Measurements from ENCODE around the gene SPG21. TPM values are rescaled to one million over a fixed set of nuclear protein-coding genes. Genes with fewer than 3 reads are reported as not detected.

Gene SPG21
- total and polyA plus RNA-seq, 2 of the 8 experiments (the other 6 are each of a cell fraction or from before 2014, with no cell fraction given), result 67.3 to 72.7 TPM

DNA sequence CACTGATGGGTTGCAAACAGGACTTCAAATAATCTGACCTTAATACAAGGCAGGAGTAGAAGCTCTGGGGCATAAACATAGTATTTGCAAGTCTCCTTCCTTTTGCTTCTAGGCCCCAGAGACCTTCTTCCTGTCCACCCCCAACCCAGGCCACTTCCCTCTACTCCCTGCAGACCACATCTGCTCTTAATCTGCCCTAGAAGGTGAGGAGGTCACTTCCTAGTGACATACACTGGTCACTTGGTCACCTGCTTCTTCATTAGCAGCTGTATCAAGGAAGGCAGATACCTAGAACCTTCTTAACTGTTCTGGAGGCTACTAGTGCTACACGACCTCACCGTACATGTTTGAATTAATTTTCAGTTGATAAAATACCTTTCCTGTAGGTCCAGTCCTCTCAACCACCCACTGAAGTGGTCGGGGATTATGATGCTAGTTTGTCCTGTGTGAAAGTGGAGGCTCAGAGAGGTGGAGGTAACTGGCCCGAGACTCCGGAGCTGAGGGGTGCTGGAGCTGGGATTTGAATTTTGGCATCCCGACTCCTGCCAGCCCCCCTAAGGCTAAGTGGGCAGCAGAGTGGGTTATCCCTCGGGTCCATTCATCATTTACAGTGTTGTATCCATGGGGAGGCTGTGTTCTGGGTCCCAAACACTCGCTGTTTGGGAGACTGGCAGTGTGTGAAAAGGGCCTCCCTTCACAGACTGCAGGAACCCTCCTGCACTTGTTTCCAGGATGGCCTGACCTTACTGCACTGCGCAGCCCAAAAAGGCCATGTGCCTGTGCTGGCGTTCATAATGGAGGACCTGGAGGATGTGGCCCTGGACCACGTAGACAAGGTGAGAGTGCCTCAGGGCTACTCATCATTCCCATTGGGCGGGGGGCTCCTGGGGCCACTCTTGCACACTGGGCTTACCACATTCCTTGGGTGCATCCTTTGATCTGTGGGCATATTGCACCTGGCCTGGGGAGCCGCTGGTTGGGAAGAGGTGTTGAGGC is 64.1 kb downstream of the SPG21 start (continued):
- TF ChIP-seq CTBP2 (IDR thresholded peaks at IDR 0.05; ENCODE audit: borderline replicate concordance, insufficient read depth, insufficient read length, low read length), result no peak
- TF ChIP-seq CEBPB (IDR thresholded peaks at IDR 0.05; ENCODE audit: low read depth, low read length), result no peak
- no peak for TF ChIP-seq CBX5 (IDR thresholded peaks at IDR 0.05; ENCODE audit: low read depth, low read length)
- no peak for TF ChIP-seq TCF12 (IDR thresholded peaks at IDR 0.05; ENCODE audit: low read depth, low read length)
- TF ChIP-seq BCL11A (IDR thresholded peaks at IDR 0.05; ENCODE audit: low read depth in 2 of 2, low read length in 2 of 2), result no peak
- TF ChIP-seq TAF1 (IDR thresholded peaks at IDR 0.05; ENCODE audit: low read depth, low read length), result no peak

Data from H1 (cell line).